G401 (cell line): ENCODE results near the gene KRT8. TPM values are rescaled to one million over a fixed set of nuclear protein-coding genes. Genes with fewer than 3 reads are reported as not detected.
"Not testable (repeated sequence)": the region's sequence is repeated elsewhere in the genome, so short reads cannot be mapped to it uniquely, and the experiment has no call there.

Experiments
- DNase-seq: peaks from one replicate; pipeline ENCODE4 v3.0.0-alpha.2; 2015; ENCODE audit warnings: low spot score
- in situ Hi-C: cut with HindIII; loops from 2 replicates; pipeline ENCODE4 v1.10.0; 2016; ENCODE audit warnings: low sequenced_read_pairs, mixed read lengths
- total RNA-seq: library from RNA; depleted of rRNA; stranded (reverse); fragments of >200 nt; shearing (Covaris generic); gene quantifications from 2 replicates; pipeline ENCODE4 v1.2.3, GENCODE V29; 2014; rRNA removed

The KRT8 gene
- total RNA-seq: 3,912 and 3,929 TPM in 2 replicates

DNA sequence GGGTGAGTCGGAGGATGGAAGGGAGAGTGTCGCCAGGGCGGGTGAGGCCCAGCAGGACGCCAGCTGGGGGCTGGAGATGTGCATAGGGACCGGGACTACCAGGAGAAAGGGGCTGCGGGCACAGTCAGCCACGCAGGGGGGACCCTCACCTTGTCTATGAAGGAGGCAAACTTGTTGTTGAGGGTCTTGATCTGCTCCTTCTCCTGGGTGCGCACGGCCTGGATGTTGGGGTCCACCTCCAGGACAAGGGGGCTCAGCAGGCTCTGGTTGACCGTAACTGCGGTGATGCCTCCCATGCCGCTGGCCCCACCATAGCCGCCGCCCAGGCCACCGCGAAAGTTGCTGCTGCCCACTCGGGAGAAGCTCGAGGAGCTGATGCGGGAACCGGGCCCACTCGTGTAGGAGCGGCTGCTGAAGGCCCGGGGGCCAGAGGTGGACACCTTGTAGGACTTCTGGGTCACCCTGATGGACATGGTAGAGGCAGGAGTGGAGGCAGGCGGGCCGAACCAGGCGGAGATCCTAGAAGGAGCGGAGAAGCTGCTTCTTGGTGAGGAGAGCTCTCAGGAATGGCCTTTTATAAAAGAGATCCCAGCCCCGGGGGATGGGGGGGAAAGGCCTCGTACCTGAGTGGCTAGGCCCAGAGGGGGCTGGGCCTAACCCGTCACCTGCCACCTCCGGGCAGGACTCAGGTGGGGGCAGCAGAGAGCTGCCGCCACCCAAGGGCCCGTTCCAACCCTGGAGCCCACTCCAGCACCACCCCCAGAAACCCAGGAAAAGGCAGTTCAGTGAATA is at the start of gene KRT8:
KRT8 (minus strand) TSS at position 568 of the 792 bp plus-strand sequence; CDS start at position 473, 95 bp downstream.
- in situ Hi-C loops: not testable (repeated sequence)
- DNase-seq: peak; percentile 66

DNA sequence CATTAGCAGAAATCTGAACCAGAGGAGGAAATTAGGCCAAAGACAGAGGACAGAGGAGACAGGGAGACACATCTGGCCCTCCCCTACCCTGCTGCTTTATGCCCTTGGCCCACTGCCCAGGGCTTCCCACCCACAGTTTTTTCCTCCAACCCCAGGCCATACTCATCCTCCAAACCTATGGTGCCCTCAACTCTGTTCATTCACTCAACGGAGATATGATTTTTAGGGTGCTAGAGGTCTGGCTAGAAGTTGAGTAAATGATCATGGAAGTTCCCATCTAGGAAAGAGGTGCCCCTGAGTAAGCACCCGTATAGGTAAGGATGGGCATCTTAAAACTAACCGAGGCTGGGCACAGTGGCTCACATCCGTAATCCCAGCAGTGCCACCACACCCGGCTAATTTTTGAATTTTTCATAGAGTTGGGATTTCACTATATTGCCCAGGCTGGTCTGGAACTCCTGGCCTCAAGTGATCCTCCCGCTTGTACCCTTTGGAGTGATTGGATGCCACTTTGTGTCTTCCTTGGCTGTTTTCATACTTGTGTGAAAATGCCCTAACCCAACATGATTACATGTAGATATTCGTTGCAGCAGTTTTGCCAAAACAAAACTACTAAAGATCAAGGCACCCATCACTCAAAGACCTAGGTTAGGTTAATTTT is 48.4 kb upstream of the KRT8 start:
- no peak for DNase-seq
- in situ Hi-C loops: no loop called here

DNA sequence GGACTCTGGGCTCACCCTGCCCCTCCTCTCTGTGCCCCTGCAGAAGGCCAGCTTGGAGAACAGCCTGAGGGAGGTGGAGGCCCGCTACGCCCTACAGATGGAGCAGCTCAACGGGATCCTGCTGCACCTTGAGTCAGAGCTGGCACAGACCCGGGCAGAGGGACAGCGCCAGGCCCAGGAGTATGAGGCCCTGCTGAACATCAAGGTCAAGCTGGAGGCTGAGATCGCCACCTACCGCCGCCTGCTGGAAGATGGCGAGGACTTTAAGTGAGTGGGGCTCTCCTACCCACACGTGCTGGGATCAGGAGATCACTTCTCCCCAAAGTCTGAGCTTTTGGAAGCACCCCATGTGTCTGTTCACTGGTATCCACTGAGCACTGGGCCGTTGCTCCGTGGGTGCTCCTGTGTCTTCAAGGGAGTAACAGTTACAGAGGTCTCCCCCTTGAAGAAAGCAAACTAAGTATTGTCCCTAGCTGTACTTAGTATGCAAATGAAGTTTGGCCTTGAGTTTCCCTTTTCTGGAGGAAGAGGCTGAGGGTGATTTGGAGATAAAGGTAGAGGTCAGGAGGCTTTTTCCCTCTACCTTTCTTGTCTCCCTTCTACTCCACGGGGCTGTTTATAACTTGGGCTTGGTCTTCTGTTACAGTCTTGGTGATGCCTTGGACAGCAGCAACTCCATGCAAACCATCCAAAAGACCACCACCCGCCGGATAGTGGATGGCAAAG is 47.4 kb upstream of the KRT8 start:
- in situ Hi-C loops: no loop called here
- DNase-seq: peak; percentile 46

DNA sequence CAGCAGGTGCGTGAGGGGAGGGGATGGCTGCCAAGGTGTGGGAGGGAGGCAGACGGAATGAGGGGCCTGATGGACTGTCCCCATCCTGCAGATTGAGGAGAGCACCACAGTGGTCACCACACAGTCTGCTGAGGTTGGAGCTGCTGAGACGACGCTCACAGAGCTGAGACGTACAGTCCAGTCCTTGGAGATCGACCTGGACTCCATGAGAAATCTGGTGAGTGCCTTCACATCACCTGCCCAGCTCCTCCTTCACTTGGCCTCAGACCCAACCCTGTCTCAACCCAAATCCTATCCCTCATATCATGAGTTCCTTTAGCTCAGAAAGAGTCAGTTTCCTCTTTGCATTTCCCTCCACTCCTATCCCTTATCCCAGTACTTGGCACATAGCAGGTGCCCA is 46.8 kb upstream of the KRT8 start:
- no peak for DNase-seq
- in situ Hi-C loops: no loop called here

DNA sequence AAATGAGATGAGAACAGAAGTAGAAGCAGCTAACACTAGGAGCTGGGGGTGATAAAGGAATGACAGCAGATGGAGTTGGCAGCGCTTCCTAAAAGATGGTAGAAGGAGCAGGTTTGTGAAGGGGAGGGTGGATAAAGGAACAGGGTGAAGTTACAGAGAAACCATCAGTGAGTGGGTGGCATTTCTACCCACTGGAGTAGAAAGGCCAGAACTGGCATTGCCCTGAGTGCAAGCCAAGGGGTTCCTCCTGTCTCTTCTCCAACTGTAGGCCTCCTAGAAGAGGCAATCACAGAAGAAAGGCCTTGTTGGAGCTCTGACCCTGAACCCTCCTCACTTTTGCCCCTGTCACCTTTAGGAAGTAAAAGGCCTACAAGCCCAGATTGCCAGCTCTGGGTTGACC is 46.2 kb upstream of the KRT8 start:
- DNase-seq: no peak
- in situ Hi-C loops: no loop called here

DNA sequence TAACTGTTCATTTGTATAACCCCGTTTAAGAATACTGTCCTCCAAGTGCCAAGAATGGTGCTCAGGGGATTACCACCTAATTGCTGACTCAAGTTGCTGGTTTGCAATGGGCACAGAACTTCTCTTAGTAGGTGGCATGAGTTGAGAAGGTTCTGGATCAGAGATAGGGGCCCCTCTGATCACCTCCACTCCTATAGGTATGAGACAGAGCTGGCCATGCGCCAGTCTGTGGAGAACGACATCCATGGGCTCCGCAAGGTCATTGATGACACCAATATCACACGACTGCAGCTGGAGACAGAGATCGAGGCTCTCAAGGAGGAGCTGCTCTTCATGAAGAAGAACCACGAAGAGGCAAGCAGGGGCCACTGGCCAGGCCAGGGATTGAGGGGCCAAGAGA is 45.7 kb upstream of the KRT8 start:
- in situ Hi-C loops: no loop called here
- DNase-seq: no peak

DNA sequence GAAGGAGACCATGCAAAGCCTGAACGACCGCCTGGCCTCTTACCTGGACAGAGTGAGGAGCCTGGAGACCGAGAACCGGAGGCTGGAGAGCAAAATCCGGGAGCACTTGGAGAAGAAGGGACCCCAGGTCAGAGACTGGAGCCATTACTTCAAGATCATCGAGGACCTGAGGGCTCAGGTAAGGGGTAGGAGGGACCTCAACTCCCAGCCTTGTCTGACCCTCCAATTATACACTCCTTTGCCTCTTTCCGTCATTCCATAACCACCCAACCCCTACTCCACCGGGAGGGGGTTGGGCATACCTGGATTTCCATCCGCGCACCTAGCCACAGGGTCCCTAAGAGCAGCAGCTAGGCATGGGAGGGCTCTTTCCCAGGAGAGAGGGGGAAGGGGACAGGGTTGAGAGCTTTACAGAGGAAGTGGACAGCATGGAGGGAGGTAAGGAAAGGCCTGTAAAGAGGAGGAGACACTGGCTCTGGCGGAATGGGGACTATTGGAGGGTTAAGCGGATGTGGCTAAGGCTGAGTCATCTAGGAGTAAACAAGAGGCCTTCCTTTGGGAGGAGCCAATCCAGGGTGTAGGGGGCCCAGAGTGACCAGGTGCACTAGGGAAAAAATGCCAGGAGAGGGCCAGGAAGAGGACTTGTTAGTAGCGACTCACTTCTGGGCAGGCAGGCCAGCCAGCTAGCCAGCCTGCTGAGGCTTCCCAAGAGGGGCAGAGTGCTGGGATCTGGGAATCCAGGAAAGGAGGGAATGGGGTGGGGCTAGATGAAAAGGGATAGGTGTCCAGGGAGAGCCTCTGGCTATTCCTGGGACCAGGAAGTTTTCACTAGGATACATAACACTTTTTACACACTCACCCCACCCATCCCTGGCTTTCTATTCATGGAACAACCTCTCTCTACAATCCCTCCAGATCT is 44.8 kb upstream of the KRT8 start:
- DNase-seq: peak; percentile 37

DNA sequence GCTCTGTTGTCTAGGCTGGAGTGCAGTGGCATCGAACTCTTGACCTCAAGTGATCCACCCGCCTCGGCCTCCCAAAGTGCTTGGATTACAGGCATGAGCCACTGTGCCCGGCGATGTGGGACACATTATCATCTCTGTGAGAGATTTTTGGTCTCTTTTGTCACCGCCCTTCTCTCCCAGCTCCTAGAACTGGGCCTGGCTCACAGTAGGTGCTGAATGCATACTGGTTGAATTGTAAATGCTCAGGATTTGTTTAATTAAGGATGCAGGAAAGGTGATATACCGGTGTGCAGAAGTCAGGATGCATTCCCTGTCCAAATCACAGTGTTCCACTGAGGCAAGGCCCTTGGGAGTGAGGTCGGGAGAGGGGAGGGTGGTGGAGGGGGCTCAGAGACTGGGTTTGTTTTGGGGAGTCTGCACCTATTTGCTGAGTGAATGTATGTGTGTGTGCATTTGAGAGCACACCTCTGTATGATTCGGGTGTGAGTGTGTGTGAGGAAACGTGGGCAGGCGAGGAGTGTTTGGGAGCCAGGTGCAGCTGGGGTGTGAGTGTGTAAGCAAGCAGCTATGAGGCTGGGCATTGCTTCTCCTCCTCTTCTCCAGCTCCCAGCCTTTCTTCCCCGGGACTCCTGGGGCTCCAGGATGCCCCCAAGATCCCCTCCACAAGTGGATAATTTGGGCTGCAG is 43.0 kb upstream of the KRT8 start:
- no peak for DNase-seq
- in situ Hi-C loops: no loop called here

More for the DNA sequence above, 44.8 kb upstream of the KRT8 start:
- in situ Hi-C loops: no loop called here

DNA sequence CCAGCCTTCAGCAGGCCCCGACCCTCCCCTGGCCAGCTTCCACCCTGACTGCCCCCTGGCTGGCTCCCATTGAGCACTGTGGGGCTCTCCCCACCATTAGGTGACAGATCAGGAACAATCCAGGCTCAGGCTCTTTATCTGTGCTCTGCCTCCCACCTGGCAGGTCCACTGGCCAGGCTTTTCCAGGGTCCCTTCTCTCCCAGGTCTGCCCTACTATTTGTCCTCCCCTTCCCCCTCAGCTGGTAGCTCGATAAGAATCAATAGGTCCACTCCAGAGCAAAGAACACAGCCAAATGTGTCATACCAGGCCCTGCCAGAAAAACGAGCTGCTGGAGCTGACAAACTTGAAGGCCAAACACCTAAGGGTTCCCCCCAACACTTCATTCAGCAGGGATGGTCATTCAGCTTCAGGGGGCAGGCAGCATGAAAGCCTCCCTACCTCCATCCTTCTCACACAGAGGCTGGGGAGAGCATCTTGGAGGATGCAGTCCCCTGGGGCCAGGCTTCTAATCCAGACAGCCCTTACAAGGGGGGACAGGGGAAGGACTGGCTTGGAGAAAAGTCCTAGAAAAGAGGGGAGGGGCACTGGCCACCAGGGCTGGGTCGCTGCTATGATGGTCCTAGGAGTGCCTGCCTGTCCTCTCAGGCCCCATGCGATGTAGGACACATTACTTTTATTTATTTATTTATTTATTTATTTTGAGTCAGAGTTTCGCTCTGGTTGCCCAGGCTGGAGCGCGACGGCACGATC is 42.1 kb upstream of the KRT8 start:
- DNase-seq: no peak
- in situ Hi-C loops: no loop called here

DNA sequence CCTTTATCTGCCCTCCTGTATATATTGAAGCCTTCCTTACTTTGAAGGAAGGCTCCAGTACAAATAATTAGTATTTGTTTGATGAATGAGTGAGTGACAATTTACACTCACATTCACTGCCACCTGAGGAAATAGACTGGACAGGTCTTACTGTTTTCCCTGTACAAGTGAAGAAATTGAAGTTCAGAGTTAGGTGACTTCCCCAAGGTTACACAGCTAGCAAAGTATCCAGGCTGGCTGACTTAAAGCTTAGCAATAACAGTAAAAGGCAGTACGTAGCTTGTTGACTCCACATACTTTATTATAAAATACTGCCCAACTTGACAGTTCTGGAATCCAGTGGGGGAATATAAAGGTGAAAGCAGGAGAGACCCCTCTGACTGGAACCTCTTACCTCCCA is 41.5 kb upstream of the KRT8 start:
- DNase-seq: no peak
- in situ Hi-C loops: no loop called here

DNA sequence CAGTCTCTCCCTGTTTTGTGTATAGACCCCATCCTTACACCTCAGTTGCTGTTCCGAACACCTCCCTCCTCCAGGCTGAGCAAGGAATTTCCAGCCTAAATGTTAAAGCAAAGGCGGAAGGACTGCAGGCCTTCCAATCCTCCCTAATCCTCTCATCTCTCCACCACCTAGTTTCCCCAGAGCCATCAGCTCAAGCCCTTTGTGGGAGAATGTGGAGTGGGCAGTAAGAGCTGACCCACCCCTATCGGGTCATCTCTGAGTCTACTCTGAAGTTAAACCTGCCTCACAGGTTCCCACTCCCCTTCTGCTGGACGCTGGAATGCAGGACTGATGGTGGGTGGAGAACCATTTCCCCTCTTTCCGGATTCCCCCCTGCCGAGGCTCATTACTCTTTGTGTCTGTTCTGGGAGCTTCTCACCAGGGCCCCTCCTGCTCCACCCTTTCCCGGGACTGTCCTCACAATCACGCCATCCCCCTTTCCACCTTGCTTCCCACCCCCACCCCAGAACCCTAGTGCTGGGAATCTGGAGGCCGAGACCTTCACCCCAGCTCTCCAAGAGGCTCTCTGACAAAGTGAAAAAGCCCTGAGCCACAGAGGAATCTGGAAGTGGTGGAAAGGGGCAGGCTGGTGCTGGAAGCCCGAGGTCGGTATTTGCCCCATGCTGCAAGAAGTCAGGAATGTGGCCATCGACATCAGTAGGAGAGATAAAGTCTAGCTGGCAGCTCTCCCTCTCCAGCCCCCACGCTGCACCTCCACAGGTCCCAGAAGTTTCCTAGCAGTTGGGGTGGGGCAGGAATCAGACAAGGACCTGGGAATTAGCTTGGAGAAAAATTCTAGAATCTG is 40.7 kb upstream of the KRT8 start:
- DNase-seq: peak; percentile 40
- in situ Hi-C loops: no loop called here

DNA sequence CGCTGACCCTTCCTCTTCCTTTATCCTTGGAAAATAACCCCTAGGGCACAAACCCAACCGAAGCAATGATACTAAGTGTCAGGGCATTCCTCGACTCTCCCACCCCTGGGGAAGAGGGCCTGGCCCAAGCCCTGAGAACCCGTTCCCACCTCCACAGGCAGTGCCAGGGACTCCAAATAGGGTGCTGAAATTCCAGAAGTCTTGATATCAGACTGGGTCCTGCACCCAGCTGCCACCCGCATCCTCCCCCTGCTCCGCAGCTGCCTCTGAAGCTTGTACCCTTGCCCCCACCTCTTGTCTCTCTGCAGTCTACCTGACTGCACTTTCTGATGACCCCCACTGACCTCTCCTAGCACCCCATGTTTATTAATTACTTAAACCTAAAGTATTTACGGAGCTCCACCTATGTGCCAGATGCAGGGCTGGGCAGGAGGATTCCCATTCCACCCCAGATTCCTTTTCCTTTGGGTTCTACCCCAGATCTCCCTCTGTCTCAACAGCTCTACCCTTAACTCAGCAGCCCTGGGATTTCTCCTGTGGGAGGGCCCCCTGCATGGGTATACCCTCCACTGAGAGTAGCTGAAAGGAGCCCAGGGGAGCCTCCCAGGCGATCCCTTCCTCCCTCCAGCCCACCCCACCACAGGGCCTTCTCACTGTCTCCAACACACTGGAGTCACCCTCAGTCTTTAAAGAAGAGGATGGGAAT is 40.0 kb upstream of the KRT8 start:
- in situ Hi-C loops: no loop called here
- no peak for DNase-seq

DNA sequence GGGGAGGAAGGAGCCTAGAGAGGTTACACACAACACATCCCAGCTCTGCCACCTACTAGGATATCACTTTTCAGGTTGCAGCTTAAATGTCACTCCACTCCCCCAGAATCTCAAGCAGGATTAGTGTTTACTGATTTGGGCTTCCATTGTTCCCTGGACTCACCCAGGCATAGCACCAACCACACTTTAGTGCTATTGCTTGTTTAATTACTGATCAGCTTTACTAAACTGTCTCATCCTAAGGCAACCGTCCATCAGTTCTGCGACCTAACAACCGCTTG is 38.0 kb upstream of the KRT8 start:
- in situ Hi-C loops: no loop called here
- DNase-seq: no peak

DNA sequence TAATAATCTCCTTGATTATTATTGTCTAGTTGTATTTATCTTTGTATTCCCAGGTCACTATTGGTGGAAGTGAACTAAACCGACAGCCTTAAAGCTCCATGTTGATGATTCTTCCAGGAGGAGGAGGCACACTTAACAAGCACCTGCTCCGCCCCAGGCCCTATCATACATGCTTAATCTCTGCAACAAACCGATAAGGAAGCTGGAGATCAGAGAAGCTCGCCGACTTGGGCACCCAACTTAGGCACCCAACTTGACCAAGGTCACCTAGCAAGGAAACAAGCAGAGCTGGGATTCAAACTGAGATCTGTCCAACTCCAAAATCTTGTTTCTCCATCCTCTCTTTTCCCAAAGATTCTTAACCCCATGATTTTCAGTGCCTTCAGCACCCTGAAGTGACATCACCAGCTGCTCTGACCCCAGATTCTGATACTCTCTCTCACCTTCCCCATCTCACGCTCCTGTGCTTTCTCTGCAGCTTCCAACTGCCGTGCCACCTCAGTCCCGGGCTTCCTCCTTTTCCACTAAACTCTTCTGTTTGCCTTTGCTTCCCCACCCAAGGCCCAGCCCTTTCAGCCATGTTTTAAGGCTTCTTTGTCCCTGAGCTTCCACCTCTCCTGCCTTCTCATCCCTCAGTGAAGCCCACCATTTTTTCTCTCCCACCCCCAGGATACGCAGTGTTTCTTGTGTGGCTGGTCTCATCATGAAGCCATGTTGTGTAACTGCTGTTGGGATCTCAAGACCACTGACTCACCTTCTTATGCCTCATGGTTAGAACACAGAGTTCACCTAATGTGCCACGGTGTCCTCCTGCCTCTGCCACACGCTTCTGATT is 37.4 kb upstream of the KRT8 start:
- DNase-seq: no peak

DNA sequence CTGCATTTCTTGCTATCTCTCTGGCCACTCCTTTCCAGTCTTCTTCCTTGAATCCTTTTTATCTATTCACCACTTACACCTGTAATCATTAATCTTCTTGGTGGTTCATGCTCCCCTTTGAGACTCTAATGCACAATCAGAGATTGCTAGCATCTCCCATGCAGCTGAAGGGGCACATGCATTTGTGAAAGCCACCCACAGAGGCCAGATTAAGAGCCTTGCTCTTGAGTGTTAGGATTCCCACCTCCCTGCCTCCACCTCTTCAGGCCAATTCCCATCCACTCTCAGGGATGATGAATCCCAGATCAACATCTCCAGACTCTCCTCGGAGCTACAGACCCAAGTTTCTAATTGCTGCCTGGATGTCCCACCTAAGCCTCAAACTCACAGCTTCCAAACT is 24.7 kb upstream of the KRT8 start:
- DNase-seq: no peak
- in situ Hi-C loops: no loop called here

More for the DNA sequence above, 37.4 kb upstream of the KRT8 start:
- in situ Hi-C loops: no loop called here

DNA sequence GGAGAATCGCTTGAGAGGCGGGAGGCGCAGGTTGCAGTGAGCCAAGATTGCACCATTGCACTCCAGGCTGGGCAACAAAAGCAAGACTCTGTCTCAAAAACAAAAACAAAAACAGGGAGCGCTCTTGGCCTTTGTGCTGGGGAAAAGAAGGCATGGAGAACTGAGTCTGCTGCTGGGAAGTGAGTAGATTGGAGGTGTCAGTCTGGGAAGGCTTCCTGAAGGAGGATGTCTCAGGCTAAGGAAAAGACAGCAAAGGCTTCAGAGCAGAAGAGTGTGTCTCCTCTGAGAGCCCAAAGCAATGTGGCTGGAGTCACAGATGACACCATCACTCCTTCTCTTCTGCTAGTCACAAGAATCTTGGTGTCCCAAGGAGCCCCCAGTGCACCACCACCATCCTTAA is 23.1 kb upstream of the KRT8 start:
- no peak for DNase-seq
- in situ Hi-C loops: no loop called here
